Measurements from ENCODE around the gene RIC3. TPM values are rescaled to one million over a fixed set of nuclear protein-coding genes. Genes with fewer than 3 reads are reported as not detected.

RIC3 gene
- total and polyA plus RNA-seq, 2 of the 8 experiments (the other 6 are each of a cell fraction or from before 2014, with no cell fraction given): 6.4 to 15.5 TPM

DNA sequence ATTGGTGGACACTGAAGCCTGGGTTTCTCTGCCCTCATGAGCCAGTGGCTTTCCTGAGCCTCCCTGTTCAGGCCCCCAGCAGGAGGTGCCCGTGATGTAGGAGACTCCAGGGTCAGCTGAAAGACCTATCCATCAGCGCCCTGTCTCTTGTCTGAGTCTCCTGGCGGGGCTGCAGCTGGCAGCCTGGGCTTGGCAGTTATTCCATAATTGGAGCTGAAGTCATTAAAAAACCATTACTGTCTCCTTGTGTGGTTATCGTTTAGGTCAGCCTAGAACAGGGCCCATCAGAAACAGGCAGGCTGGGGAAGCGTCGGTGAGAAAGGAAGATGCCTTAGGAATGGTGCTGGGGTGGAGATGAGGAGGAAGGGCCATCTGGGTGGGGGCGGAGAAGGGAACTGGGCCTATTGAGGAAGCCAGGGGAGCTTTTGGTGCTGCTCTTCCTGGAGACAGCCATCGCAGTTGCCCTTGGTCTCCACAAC is 82.8 kb downstream of the RIC3 start:
- FAIRE-seq: no peak
- no peak overlapping the region for H3K56ac ChIP-seq (replicated peaks; ENCODE audit: insufficient read length, low read depth, low read length)
- ChIA-PET CTCF (ENCODE audit: partially characterized antibody) (interaction anchor here (1.5 to 30.2 kb wide), 10 partner anchors 8 to 81 kb away, joined by 7 to 1283 read pairs (median 102); no protein-coding TSS in a partner anchor), POLR2A (ENCODE audit: partially characterized antibody) (interaction anchor here (0.8 to 0.9 kb wide), 3 partner anchors 19 to 88 kb away, joined by 3 read pairs; no protein-coding TSS in a partner anchor)
- peaks cover 0 to 27% of the 10 kb centered on the region in 2 experiments; a peak in 2 of 4 replicates for H3K79me2 ChIP-seq (ENCODE audit: control insufficient read depth in 1 of 2, insufficient read depth in 2 of 2, low read length in 2 of 2)
- no peak overlapping the region for H3K23ac ChIP-seq (ENCODE audit: insufficient read length)
- H4K20me1 ChIP-seq (replicated peaks in 1 of 2; ENCODE audit: control insufficient read depth in 1 of 2, insufficient read depth in 2 of 2, low read length in 2 of 2): peaks cover 4 to 39% of the 10 kb centered on the region in 2 experiments
- no peak overlapping the region for H3K4ac ChIP-seq (replicated peaks; ENCODE audit: insufficient read length, low read depth, low read length)
- H2AK5ac ChIP-seq (ENCODE audit: low read depth, low read length): peak overlapping the region; percentile 32; the same call in 1 of the 2 replicates
- H2AFZ ChIP-seq (ENCODE audit: low read length): no peak overlapping the region
- peaks cover 0 to 9% (median 4%) of the 10 kb centered on the region in 4 experiments; a peak in 5 of 7 replicates for H3K27me3 ChIP-seq (replicated peaks in 1 of 4; ENCODE audit: control insufficient read depth in 3 of 4, extremely low read depth in 1 of 4, insufficient read depth in 3 of 4, low read length in 3 of 4)
- no peak overlapping the region for H3K9ac ChIP-seq (replicated peaks in 1 of 4; ENCODE audit: extremely low read depth in 1 of 4, low read depth in 3 of 4, low read length in 3 of 4)
- TF ChIP-seq HDAC6 (IDR thresholded peaks at IDR 0.05; ENCODE audit: low read depth, low read length) (no peak), SAP30 (IDR thresholded peaks at IDR 0.05; ENCODE audit: insufficient read depth, insufficient replicate concordance, low read length) (no peak), CBX8 (IDR thresholded peaks at IDR 0.05; ENCODE audit: borderline replicate concordance, low read depth, low read length) (no peak), KDM4A (IDR thresholded peaks at IDR 0.05; ENCODE audit: low read depth, low read length, severe bottlenecking) (no peak)
- peak overlapping the region; percentile 28; the same call in 1 of the 2 replicates for H2BK5ac ChIP-seq (ENCODE audit: low read depth, low read length)
- H2BK12ac ChIP-seq (ENCODE audit: low read depth, low read length): no peak overlapping the region
- no peak overlapping the region for H3K18ac ChIP-seq (ENCODE audit: extremely low read depth, low read length)
- no peak for DNase-seq (ENCODE audit: low read depth in 1 of 2, low spot score in 2 of 2)
- H2BK15ac ChIP-seq (ENCODE audit: low read length): no peak overlapping the region
- H3K4me1 ChIP-seq (replicated peaks in 1 of 4; ENCODE audit: control insufficient read depth in 3 of 4, insufficient read depth in 4 of 4, low read length in 3 of 4): peaks cover 14 to 51% (median 33%) of the 10 kb centered on the region in 4 experiments
- no peak overlapping the region for H2BK120ac ChIP-seq (replicated peaks; ENCODE audit: low read depth, low read length)
- no peak overlapping the region for H2BK20ac ChIP-seq (ENCODE audit: low read length)
- no peak overlapping the region for H4K5ac ChIP-seq (ENCODE audit: insufficient read length, low read depth, low read length)
- no peaks in the 10 kb centered on the region for H3K36me3 ChIP-seq (ENCODE audit: control insufficient read depth in 2 of 4, insufficient read depth in 4 of 4, low read length in 3 of 4)
- no peak overlapping the region for H3K4me2 ChIP-seq (ENCODE audit: insufficient read depth in 1 of 2, low read depth in 2 of 2, low read length in 2 of 2)
- no peak overlapping the region for H3K14ac ChIP-seq (ENCODE audit: insufficient read length)
- WGBS, 2 experiments (ENCODE audit: extremely low coverage in 1 of 2, insufficient coverage in 1 of 2, insufficient read length in 1 of 2, insufficient replicate concordance in 2 of 2, low coverage in 1 of 2, low lambda C conversion rate in 2 of 2, missing lambda C conversion rate in 1 of 2): 86% methylated on average over 8 of the region's 8 CpGs; no CpG with 5 or more reads in 1 of the 2 experiments
- H3K9me3 ChIP-seq (ENCODE audit: insufficient read depth in 2 of 2, low read depth in 1 of 2, low read length in 1 of 2): no peaks in the 10 kb centered on the region
- H3K79me1 ChIP-seq (ENCODE audit: low read depth, low read length): peaks cover 26% of the 10 kb centered on the region
- no peak overlapping the region for H3K27ac ChIP-seq (ENCODE audit: low read depth, low read length)
- H4K91ac ChIP-seq (replicated peaks; ENCODE audit: insufficient read length, low read length): no peak overlapping the region
- peaks cover 7% of the 10 kb centered on the region; the same call in 1 of the 2 replicates for H3K23me2 ChIP-seq (ENCODE audit: low read depth, low read length)
- 0 out of 2 replicates have a peak overlapping the region, but pooled peaks have one; percentile 7 for H4K8ac ChIP-seq (ENCODE audit: extremely low read depth, insufficient read depth, low read length)
- H3K4me3 ChIP-seq (ENCODE audit: extremely low read depth in 1 of 4, insufficient read depth in 2 of 4, low read depth in 3 of 4, low read length in 4 of 4): no peak overlapping the region
